HL-60/S4 treated with phorbol 12-myristate 13-acetate at 8.2 ng/mL for 4 days and 3 days (cell line): ENCODE results near the gene SPDYE3.
"Not testable (repeated sequence)": the region's sequence is repeated elsewhere in the genome, so short reads cannot be mapped to it uniquely, and the experiment has no call there.

Source experiments
- in situ Hi-C: fragments of 300-500 bp; cut with MboI; formaldehyde crosslinking; loops from 2 replicates; pipeline ENCODE4 v1.15.0; 2022; ENCODE audit warnings: low sequenced_read_pairs

SPDYE3 gene, protein sequence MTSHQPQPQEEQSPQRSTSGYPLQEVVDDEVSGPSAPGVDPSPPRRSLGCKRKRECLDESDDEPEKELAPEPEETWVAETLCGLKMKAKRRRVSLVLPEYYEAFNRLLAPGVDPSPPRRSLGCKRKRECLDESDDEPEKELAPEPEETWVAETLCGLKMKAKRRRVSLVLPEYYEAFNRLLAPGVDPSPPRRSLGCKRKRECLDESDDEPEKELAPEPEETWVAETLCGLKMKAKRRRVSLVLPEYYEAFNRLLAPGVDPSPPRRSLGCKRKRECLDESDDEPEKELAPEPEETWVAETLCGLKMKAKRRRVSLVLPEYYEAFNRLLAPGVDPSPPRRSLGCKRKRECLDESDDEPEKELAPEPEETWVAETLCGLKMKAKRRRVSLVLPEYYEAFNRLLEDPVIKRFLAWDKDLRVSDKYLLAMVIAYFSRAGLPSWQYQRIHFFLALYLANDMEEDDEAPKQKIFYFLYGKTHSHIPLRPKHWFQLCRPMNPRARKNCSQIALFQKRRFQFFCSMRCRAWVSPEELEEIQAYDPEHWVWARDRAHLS

DNA sequence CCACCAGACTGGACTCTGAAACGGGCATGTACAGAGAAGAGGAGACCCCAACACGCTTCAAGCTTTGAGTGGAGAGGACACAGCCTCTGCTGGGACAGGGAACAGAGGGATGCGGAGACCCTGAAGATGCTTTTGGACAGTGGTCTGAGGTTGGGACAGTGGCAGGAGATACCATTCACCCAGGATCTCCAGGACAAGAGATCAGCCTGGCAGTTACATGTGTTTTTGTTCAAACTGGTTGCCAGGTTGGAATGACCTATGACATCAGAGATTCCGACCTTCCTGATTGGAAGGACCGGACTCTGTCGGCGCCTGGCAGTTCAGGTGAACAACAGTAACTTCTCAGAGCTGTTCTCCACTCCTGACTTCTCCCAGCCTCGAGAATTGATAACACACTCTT, at the start of gene SPDYE3:
Gene SPDYE3, plus strand, starts transcription at position 301 of the 400 bp plus-strand sequence. CDS start 184 bp downstream, outside the sequence.
- in situ Hi-C loops, result not testable (repeated sequence)

DNA sequence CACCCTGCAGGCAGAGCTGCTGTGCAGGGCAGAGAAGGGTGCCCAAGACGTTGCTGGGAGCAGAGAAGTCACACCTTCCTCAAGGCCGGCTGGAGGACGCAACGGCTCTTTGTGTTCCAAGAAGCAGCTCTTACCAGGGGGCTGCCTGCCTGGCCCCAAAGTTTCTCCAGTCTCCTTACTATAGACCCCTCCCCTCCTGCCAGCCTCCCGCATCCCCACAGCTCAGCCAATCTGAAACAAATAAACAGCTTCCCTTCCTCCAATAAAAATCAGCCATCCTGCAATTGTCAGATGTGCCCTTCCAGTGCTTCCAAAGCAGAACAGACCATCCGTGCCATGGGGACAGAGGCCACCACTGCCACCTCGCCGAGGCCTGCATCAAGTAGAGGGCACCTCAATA, 47.5 kb upstream of the SPDYE3 start:
- in situ Hi-C loops, result not testable (repeated sequence)

GRCh38 chr7:100262896-100263295, 44.6 kb upstream of the SPDYE3 start:
- in situ Hi-C loops, result not testable (repeated sequence)

GRCh38 chr7:100264223-100264622, 43.3 kb upstream of the SPDYE3 start:
- in situ Hi-C loops, result not testable (repeated sequence)

- in situ Hi-C loops, result not testable (repeated sequence)
Measured at GRCh38 chr7:100264669-100265165, 42.8 kb upstream of the SPDYE3 start.

- in situ Hi-C loops, result not testable (repeated sequence)
Measured at GRCh38 chr7:100265851-100266250, 41.7 kb upstream of the SPDYE3 start.

- in situ Hi-C loops, result no loop called here
Measured at GRCh38 chr7:100266576-100267354, 40.7 kb upstream of the SPDYE3 start.

DNA sequence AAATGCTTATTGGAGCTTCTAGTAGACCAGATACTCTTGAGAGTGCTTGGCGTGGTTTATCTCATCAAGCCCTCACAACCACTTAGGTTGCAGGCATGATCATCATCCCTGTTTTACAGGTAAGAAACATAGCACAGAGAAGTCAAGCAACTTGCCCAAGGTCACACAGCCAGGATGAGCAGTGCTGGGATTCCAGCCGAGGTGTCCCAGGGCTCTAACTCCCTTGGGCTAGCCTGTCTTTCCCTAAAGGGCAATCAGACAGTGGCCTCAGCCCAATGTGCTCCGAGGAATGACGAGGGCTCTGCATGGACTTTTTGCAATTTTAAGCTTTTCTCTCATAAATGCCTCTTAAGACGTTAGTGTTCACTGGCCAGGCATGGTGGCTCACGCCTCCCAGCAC, 39.9 kb upstream of the SPDYE3 start:
- in situ Hi-C loops, result no loop called here

- in situ Hi-C loops, result not testable (repeated sequence)
Measured at GRCh38 chr7:100268882-100269281, 38.6 kb upstream of the SPDYE3 start.

GRCh38 chr7:100269306-100270045, 38.0 kb upstream of the SPDYE3 start:
- in situ Hi-C loops, result not testable (repeated sequence)

GRCh38 chr7:100270046-100270918, 37.2 kb upstream of the SPDYE3 start:
- in situ Hi-C loops, result not testable (repeated sequence)

- in situ Hi-C loops, result not testable (repeated sequence)
Measured at GRCh38 chr7:100270941-100271593, 36.4 kb upstream of the SPDYE3 start.

GRCh38 chr7:100271716-100272537, 35.6 kb upstream of the SPDYE3 start:
- in situ Hi-C loops, result no loop called here

DNA sequence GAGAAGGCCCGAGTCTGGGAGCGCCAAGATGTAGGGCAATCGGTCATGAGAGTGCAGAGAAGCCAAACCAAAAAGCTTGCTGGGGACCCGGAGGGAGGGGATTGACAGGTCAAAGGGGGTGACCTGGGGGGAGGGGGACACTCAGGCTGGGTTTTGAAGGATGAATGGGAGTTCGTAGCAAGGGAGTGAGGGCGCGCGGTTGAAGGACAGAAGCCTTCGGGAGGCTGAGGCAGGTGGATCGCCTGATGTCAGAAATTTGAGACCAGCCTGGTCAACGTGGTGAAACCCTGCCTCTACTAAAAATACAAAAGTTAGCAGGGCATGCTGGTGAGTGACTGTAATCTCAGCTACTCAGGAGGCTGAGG, 35.0 kb upstream of the SPDYE3 start:
- in situ Hi-C loops, result not testable (repeated sequence)

DNA sequence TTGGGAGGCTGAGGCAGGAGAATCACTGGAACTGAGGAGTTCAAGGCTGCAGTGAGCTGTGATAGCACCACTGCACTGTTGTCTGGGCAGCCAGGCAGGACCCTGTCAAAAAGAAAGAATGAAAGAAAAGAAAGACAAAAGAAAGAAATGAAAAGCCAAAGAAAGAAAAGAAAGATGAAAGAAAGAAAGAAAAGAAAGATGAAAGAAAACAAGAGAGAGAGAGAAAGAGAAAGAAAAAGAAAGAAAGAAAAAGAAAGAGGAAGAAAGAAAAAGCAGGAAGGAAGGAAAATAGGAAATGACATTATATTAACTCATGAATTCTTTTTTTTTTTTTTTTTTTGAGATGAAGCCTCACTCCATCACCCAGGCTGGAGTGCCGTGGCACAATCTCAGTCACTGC, 32.4 kb upstream of the SPDYE3 start:
- in situ Hi-C loops, result no loop called here

- in situ Hi-C loops, result not testable (repeated sequence)
Measured at GRCh38 chr7:100276126-100276525, 31.4 kb upstream of the SPDYE3 start.

DNA sequence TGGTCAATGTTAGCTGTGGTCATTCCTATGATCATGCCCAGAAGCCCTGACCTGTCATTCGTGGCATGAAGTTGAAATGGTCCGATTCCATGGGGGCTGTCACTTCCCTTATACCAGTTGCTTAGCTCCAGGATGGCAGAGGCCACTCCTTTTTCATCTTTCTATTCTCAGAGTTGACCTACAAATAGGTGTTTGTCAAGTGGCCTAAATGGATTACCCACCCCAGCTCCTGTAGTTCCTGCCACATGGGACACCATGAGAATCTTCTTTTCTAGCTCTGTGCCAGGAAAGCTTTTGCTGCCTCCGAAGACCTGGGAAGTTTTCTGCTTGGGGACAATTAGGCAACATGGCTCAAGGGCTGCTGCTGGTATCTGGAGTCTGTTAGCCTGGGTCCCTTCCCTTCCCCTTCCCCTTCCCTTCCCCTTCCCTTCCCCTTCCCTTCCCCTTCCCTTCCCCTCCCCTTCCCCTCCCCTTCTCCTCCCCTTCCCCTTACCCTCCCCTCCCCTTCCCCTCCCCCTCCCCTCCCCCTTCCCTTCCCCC, 25.4 kb upstream of the SPDYE3 start:
- in situ Hi-C loops, result not testable (repeated sequence)

- in situ Hi-C loops, result not testable (repeated sequence)
Measured at GRCh38 chr7:100283147-100283546, 24.4 kb upstream of the SPDYE3 start.
